Measurements from ENCODE around the gene BIRC6. TPM values are rescaled to one million over a fixed set of nuclear protein-coding genes. Genes with fewer than 3 reads are reported as not detected.
"Not testable (repeated sequence)": the region's sequence is repeated elsewhere in the genome, so short reads cannot be mapped to it uniquely, and the experiment has no call there.

The BIRC6 gene
- total RNA-seq, 2 experiments from 2014 or later = 99.5 to 122 TPM

DNA sequence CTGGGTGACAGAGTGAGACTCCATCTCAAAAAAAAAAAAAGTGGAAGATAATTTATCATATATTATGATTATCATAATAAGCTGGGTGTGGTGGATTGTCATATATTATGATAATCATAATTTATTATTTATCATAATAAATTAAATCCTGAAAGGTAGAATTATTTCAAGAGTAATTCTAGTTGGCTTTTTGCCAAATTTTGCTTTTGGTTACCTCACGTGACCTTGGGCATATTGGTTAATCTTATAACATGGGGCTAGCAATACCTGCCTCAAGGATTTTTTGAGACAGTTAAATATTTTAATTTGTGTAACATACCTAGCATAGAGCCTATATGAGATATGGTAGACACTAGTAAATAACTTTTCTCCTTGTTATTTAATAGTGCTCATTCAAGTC, 159.7 kb downstream of the BIRC6 start:
- H3K36me3 Mint-ChIP-seq = peaks cover 50% of the 10 kb centered on the region
- CTCF ChIA-PET = no interaction called here
- no peak for DNase-seq

DNA sequence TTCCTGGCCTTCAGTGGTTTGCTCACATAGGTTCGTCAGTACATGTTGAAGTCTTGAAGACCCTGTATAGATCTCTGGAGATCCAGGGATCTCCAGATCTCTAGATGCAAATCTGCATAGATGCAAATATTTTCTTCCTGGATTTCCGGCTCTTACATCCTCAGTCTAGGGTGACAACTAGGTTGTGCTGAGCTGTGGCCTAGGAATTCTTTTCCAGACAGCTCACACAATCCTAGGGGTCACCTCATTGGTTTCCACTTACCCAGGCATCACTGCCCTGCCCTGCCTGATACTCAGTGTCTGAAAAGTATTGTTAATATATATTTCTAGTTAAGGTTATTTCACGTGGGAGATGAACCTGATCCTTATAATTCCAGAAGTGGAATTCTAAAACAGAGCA, 165.9 kb downstream of the BIRC6 start:
- no peaks in the 10 kb centered on the region for H3K27me3 Mint-ChIP-seq
- no peaks in the 10 kb centered on the region for H3K9me3 Mint-ChIP-seq (ENCODE audit: low read depth)
- CTCF ChIA-PET = no interaction called here
- no peak overlapping the region for H3K4me3 Mint-ChIP-seq
- H3K27ac Mint-ChIP-seq = no peak overlapping the region
- no peak for DNase-seq
- no peak for ATAC-seq
- no peaks in the 10 kb centered on the region for H3K4me1 Mint-ChIP-seq
- H3K36me3 Mint-ChIP-seq = peaks cover 53% of the 10 kb centered on the region

More for the DNA sequence above, 159.7 kb downstream of the BIRC6 start:
- H3K27ac Mint-ChIP-seq = no peak overlapping the region
- H3K9me3 Mint-ChIP-seq (ENCODE audit: low read depth) = no peaks in the 10 kb centered on the region
- no peaks in the 10 kb centered on the region for H3K4me1 Mint-ChIP-seq
- H3K4me3 Mint-ChIP-seq = no peak overlapping the region
- no peak for ATAC-seq
- H3K27me3 Mint-ChIP-seq = no peaks in the 10 kb centered on the region

- Mint-ChIP-seq H3K27ac (no peak overlapping the region), H3K36me3 (peaks cover 49% of the 10 kb centered on the region), H3K4me1 (no peaks in the 10 kb centered on the region), H3K4me3 (no peak overlapping the region), H3K9me3 (ENCODE audit: low read depth) (no peaks in the 10 kb centered on the region), H3K27me3 (no peaks in the 10 kb centered on the region)
- DNase-seq (no peak), ATAC-seq (no peak)
- CTCF ChIA-PET = no interaction called here
These were observed 166.9 kb downstream of the BIRC6 start for GRCh38 chr2:32523686-32524085.

DNA sequence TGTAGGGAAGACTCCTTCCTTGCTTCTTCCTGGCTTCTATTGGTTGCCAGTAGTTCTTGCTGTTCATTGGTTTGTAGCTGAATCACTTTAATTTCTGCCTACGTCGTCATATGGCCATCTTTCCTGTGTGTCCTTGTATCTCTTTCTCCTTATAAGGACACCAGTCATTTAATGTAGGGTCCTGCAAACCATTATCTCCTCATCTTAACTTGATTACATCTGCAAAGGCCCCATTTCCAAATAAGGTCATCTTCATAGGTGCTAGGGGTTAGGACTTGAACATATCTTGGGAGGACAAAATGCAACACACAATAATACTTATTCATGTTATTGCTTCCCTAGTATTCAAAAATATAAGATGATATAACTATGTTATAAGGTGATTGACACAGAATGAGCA, 175.5 kb downstream of the BIRC6 start:
- CTCF ChIA-PET = no interaction called here
- H3K36me3 Mint-ChIP-seq = peaks cover 59% of the 10 kb centered on the region
- peaks cover 4% of the 10 kb centered on the region for H3K4me1 Mint-ChIP-seq
- H3K4me3 Mint-ChIP-seq = no peak overlapping the region
- DNase-seq (no peak), ATAC-seq (no peak)
- no peaks in the 10 kb centered on the region for H3K9me3 Mint-ChIP-seq (ENCODE audit: low read depth)
- no peaks in the 10 kb centered on the region for H3K27me3 Mint-ChIP-seq
- H3K27ac Mint-ChIP-seq = no peak overlapping the region

GRCh38 chr2:32532961-32533360, 176.1 kb downstream of the BIRC6 start:
- no peaks in the 10 kb centered on the region for H3K27me3 Mint-ChIP-seq
- H3K9me3 Mint-ChIP-seq (ENCODE audit: low read depth) = no peaks in the 10 kb centered on the region
- no peak overlapping the region for H3K4me3 Mint-ChIP-seq
- DNase-seq (no peak), ATAC-seq (no peak)
- CTCF ChIA-PET = no interaction called here
- no peak overlapping the region for H3K27ac Mint-ChIP-seq
- peaks cover 54% of the 10 kb centered on the region for H3K36me3 Mint-ChIP-seq
- H3K4me1 Mint-ChIP-seq = peaks cover 4% of the 10 kb centered on the region

DNA sequence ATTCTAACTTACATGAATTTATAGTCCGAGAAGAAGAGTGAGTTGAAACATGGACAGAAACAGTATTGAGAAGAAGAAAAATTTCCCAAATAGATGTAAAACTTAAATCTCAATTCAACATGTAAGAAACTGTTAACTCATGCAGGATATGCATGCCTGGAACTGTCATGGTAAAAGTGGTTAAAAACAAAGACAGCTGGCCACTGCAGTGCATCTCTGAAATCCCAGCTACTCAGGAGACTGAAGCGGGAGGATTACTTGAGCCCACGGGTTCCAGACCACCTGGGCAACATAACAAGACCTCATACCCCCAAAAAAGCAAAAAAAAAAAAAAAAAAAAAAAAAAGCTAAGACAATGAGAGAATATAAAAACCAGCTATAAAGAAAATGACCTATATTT, 178.0 kb downstream of the BIRC6 start:
- ATAC-seq (no peak), DNase-seq (no peak)
- Mint-ChIP-seq H3K4me1 (peaks cover 16% of the 10 kb centered on the region), H3K4me3 (no peak overlapping the region), H3K9me3 (ENCODE audit: low read depth) (no peaks in the 10 kb centered on the region), H3K36me3 (peaks cover 54% of the 10 kb centered on the region), H3K27ac (no peak overlapping the region), H3K27me3 (no peaks in the 10 kb centered on the region)
- CTCF ChIA-PET = no interaction called here

GRCh38 chr2:32538735-32539134, 181.9 kb downstream of the BIRC6 start:
- CTCF ChIA-PET = no interaction called here
- Mint-ChIP-seq H3K27me3 (no peaks in the 10 kb centered on the region), H3K9me3 (ENCODE audit: low read depth) (no peaks in the 10 kb centered on the region), H3K36me3 (peaks cover 30% of the 10 kb centered on the region), H3K27ac (no peak overlapping the region), H3K4me1 (peaks cover 14% of the 10 kb centered on the region), H3K4me3 (no peak overlapping the region)
- no peak for DNase-seq
- no peak for ATAC-seq

- not testable (repeated sequence) for H3K27me3 Mint-ChIP-seq; H3K4me1 Mint-ChIP-seq; ATAC-seq; H3K9me3 Mint-ChIP-seq (ENCODE audit: low read depth); H3K36me3 Mint-ChIP-seq; H3K4me3 Mint-ChIP-seq; H3K27ac Mint-ChIP-seq; DNase-seq
- CTCF ChIA-PET = interaction anchor here (0.7 kb wide), 1 partner anchor 828 kb away, joined by 5 read pairs; no protein-coding TSS in a partner anchor
These were observed 195.7 kb downstream of the BIRC6 start for GRCh38 chr2:32552483-32552882.

DNA sequence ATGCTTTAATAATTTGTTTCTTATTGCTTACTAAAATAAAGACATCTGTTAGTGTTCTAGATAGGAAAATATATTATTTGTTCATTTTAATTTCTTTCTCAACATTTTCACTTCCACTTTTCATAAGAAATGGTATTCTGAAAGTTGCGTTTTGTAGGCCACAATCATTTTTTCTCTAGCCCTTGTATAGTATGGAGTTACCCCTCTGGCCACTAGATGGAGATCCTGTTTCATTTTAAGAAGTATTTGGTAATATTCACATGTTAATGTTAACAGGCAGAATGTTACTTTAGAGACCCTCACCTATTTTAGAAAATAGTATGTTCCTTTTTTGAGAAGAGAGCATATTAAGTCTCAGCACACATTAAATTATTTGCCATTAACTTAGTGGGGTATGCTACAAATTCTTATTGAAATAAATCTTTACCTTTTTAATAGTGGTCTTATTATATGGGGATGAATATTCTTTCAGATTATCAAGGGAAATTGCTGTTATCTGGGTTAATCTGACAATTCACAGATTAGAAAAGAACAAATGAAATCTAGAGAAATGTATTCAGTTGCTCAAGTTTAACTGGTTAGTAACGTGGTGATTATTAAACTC, 197.1 kb downstream of the BIRC6 start:
- Mint-ChIP-seq H3K27ac (no peak overlapping the region), H3K4me3 (no peak overlapping the region), H3K36me3 (peaks cover 2% of the 10 kb centered on the region), H3K27me3 (no peaks in the 10 kb centered on the region), H3K9me3 (ENCODE audit: low read depth) (no peaks in the 10 kb centered on the region), H3K4me1 (no peaks in the 10 kb centered on the region)
- ATAC-seq (peak; percentile 61), DNase-seq (no peak)
- CTCF ChIA-PET = no interaction called here

- no peaks in the 10 kb centered on the region for H3K4me1 Mint-ChIP-seq
- no peak for DNase-seq
- ATAC-seq = no peak
- peaks cover 14% of the 10 kb centered on the region for H3K36me3 Mint-ChIP-seq
- H3K9me3 Mint-ChIP-seq (ENCODE audit: low read depth) = no peaks in the 10 kb centered on the region
- H3K4me3 Mint-ChIP-seq = no peak overlapping the region
- no peaks in the 10 kb centered on the region for H3K27me3 Mint-ChIP-seq
- no peak overlapping the region for H3K27ac Mint-ChIP-seq
- CTCF ChIA-PET = no interaction called here
These were observed 201.7 kb downstream of the BIRC6 start for GRCh38 chr2:32558492-32558891.

- peaks cover 2% of the 10 kb centered on the region for H3K4me1 Mint-ChIP-seq
- peaks cover 2% of the 10 kb centered on the region for H3K9me3 Mint-ChIP-seq (ENCODE audit: low read depth)
- ATAC-seq (no peak), DNase-seq (no peak)
- no peak overlapping the region for H3K27ac Mint-ChIP-seq
- CTCF ChIA-PET = no interaction called here
- no peak overlapping the region for H3K4me3 Mint-ChIP-seq
- no peaks in the 10 kb centered on the region for H3K27me3 Mint-ChIP-seq
- peaks cover 17% of the 10 kb centered on the region for H3K36me3 Mint-ChIP-seq
These were observed 202.3 kb downstream of the BIRC6 start for GRCh38 chr2:32559136-32559535.

- H3K9me3 Mint-ChIP-seq (ENCODE audit: low read depth) = peaks cover 10% of the 10 kb centered on the region
- CTCF ChIA-PET = no interaction called here
- peaks cover 48% of the 10 kb centered on the region for H3K36me3 Mint-ChIP-seq
- H3K27me3 Mint-ChIP-seq = no peaks in the 10 kb centered on the region
- H3K27ac Mint-ChIP-seq = no peak overlapping the region
- ATAC-seq (no peak), DNase-seq (no peak)
- peaks cover 6% of the 10 kb centered on the region for H3K4me1 Mint-ChIP-seq
- no peak overlapping the region for H3K4me3 Mint-ChIP-seq
These were observed 206.1 kb downstream of the BIRC6 start for GRCh38 chr2:32562906-32563305.

DNA sequence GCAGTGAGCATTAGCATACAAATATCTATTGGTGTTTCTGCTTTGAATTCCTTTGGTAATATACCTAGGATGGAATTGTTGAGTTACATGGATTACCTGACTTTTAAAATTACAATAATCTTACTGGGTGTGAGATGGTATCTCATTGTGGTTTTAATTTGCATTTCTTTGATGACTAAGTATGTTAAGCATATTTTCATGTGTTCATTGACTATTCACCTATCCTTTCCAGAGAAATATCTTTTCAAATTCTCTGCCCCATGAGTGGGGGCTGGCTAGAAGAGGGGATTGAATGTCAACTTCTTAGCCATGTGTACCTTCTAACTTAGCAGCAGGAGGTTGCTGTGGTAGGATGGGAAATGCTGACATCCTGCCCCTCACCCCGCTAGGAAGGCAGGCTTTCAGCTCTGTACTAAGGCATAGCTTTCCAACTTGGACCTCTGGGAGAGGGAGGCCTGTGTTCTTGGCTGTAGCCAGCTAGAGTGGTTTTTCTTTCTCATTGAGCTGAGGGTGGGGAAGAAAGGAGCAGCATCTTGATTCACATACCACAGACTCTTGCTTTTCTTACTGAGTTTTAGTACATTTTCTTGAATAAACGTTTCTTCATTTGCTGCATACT, 207.7 kb downstream of the BIRC6 start:
- H3K9me3 Mint-ChIP-seq (ENCODE audit: low read depth) = peaks cover 10% of the 10 kb centered on the region
- H3K27ac Mint-ChIP-seq = no peak overlapping the region
- peaks cover 57% of the 10 kb centered on the region for H3K36me3 Mint-ChIP-seq
- CTCF ChIA-PET = interaction anchor here (1.1 kb wide), 1 partner anchor 14 kb away, joined by 3 read pairs; no protein-coding TSS in a partner anchor
- ATAC-seq (no peak), DNase-seq (no peak)
- H3K4me3 Mint-ChIP-seq = no peak overlapping the region
- peaks cover 6% of the 10 kb centered on the region for H3K4me1 Mint-ChIP-seq
- H3K27me3 Mint-ChIP-seq = no peaks in the 10 kb centered on the region

DNA sequence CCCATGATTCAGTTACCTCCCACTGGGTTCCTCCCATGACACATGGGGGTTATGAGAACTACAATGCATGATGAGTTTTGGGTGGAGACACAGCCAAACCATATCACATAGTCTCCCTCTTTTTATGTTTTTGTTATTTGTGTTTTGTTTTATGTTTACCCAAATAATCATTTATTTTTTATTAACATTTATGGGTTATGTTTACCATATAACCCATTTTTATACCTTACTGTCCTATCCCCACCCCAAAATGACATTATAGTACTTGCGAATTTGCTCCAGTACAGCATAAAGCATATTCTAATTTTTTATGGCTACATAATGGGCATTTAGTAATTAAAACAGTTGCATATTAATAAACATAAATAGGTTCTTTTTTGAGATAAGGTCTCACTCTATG, 209.1 kb downstream of the BIRC6 start:
- H3K27me3 Mint-ChIP-seq = no peaks in the 10 kb centered on the region
- H3K9me3 Mint-ChIP-seq (ENCODE audit: low read depth) = peaks cover 10% of the 10 kb centered on the region
- CTCF ChIA-PET = interaction anchor here (1.1 kb wide), 1 partner anchor 13 kb away, joined by 3 read pairs; no protein-coding TSS in a partner anchor
- no peak overlapping the region for H3K27ac Mint-ChIP-seq
- ATAC-seq (no peak), DNase-seq (no peak)
- peaks cover 7% of the 10 kb centered on the region for H3K4me1 Mint-ChIP-seq
- no peak overlapping the region for H3K4me3 Mint-ChIP-seq
- H3K36me3 Mint-ChIP-seq = peaks cover 61% of the 10 kb centered on the region

All from activated CD8-positive, alpha-beta memory T cell treated with anti-CD3 and anti-CD28 coated beads, Interleukin-2, amount 10 ng/mL, durations not matched to agents 7 days and 5 days (primary cell).